Measurements from ENCODE around the gene NOG.

DNA sequence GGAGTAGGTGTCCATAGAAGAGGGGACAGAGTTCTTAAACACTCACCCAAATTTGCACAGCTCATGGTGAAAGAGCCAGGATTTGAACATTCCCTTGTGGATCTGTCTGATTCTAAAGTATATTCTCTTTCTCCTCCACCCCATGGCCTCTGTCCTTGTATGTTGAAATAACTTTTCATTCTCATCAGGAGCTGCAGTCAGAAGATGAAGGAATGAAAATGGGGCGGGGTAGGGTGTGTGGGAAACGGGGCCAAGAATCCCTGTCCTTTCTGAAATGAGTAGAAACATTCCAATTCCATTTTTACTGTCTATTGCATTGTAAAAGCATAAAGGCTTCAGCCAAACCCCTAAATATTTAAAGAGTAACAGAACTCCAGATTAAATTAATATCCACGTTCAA, 42.8 kb downstream of the NOG start:
- TF ChIP-seq, protein P1, sequence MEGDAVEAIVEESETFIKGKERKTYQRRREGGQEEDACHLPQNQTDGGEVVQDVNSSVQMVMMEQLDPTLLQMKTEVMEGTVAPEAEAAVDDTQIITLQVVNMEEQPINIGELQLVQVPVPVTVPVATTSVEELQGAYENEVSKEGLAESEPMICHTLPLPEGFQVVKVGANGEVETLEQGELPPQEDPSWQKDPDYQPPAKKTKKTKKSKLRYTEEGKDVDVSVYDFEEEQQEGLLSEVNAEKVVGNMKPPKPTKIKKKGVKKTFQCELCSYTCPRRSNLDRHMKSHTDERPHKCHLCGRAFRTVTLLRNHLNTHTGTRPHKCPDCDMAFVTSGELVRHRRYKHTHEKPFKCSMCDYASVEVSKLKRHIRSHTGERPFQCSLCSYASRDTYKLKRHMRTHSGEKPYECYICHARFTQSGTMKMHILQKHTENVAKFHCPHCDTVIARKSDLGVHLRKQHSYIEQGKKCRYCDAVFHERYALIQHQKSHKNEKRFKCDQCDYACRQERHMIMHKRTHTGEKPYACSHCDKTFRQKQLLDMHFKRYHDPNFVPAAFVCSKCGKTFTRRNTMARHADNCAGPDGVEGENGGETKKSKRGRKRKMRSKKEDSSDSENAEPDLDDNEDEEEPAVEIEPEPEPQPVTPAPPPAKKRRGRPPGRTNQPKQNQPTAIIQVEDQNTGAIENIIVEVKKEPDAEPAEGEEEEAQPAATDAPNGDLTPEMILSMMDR (IDR thresholded peaks at IDR 0.05) = no peak
- TF ChIP-seq EP300 (IDR thresholded peaks at IDR 0.05) = no peak
- TF ChIP-seq POLR2A (IDR thresholded peaks at IDR 0.05) = no peak

All from tibial nerve (tissue), 4 donors.